Dendritic cell treated with granulocyte-macrophage colony-stimulating factor and Interleukin-4, amounts not matched to agents 40 ng/mL and 50 ng/mL, for 4 days (primary cell): ENCODE measurements around the gene TCN2.
A peak's percentile ranks its signal among the peaks of the same experiment; 100 is the strongest.
"Not testable (repeated sequence)": the region's sequence is repeated elsewhere in the genome, so short reads cannot be mapped to it uniquely, and the experiment has no call there.

Source experiments
- H3K27ac Mint-ChIP-seq: one replicate; pipeline ENCODE4 v1.8.0; 2022; ENCODE audit warnings: mild to moderate bottlenecking, mixed read lengths
- H3K27me3 Mint-ChIP-seq: one replicate; pipeline ENCODE4 v1.8.0; 2022; ENCODE audit warnings: mild to moderate bottlenecking, mixed read lengths
- H3K36me3 Mint-ChIP-seq: one replicate; pipeline ENCODE4 v1.8.0; 2022; ENCODE audit warnings: low read depth, mixed read lengths
- H3K4me1 Mint-ChIP-seq: one replicate; pipeline ENCODE4 v1.8.0; 2022; ENCODE audit warnings: low read depth, mixed read lengths
- H3K4me3 Mint-ChIP-seq: one replicate; pipeline ENCODE4 v1.8.0; 2022; ENCODE audit warnings: mild to moderate bottlenecking, moderate library complexity, mixed read lengths
- H3K9me3 Mint-ChIP-seq: one replicate; pipeline ENCODE4 v1.8.0; 2022; ENCODE audit warnings: mixed read lengths
- intact Hi-C: fragments of 100-400 bp; cut with micrococcal nuclease; formaldehyde crosslinking; loops from one replicate; pipeline ENCODE4 v1.15.0; 2022

The TCN2 gene

DNA sequence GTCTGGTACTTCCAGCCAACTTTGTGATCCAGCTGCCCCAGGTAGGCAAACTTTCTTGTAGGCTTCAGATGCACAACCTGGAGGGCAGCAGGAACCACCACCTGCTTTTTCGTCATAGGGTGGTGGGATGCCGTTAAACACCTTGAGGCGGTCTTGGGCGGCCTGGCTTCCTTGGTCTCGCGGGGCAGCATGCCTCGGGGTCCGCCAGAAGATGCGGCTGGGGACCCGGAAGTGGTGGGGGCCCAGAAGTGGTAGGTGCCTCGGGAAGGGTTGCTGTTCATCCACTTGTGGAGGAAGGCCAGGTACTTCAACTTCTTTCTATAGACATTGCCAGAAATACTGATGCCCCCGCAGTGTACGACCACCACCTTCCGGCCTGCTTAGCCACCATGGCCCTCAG is 47.4 kb downstream of the TCN2 start:
- no peaks in the 10 kb centered on the region for H3K27me3 Mint-ChIP-seq

DNA sequence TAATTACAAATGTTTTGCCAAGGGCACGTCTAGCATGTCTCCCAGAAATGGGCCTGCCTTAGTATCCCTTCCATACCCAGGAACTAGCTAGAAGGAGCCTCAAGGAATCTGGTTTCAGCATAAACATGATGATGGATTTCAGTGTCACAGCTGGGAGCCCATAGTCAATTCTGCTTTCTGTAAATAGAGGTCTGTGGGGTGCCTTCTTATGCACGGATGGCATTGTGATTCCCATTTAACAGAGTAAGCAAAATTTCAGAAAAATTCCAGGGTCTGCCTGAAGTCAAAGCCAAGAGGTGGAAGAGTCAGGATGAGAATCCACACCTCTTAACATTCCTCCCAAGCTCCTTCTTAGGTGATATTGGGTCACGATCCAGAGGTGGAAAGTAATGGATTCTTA is 48.6 kb downstream of the TCN2 start:
- peaks cover 33% of the 10 kb centered on the region for H3K4me1 Mint-ChIP-seq
- peaks cover 31% of the 10 kb centered on the region for H3K36me3 Mint-ChIP-seq
- no peak overlapping the region for H3K27ac Mint-ChIP-seq
- H3K9me3 Mint-ChIP-seq = no peaks in the 10 kb centered on the region
- intact Hi-C loops = no loop called here
- H3K27me3 Mint-ChIP-seq = no peaks in the 10 kb centered on the region
- H3K4me3 Mint-ChIP-seq = no peak overlapping the region

More for the DNA sequence above, 47.4 kb downstream of the TCN2 start:
- H3K4me3 Mint-ChIP-seq = no peak overlapping the region
- H3K4me1 Mint-ChIP-seq = peaks cover 41% of the 10 kb centered on the region
- peaks cover 19% of the 10 kb centered on the region for H3K36me3 Mint-ChIP-seq
- intact Hi-C loops = no loop called here
- no peak overlapping the region for H3K27ac Mint-ChIP-seq
- no peaks in the 10 kb centered on the region for H3K9me3 Mint-ChIP-seq

GRCh38 chr22:30662040-30662439 is 55.1 kb downstream of the TCN2 start:
- no peak overlapping the region for H3K4me3 Mint-ChIP-seq
- peaks cover 33% of the 10 kb centered on the region for H3K4me1 Mint-ChIP-seq
- no peak overlapping the region for H3K27ac Mint-ChIP-seq

DNA sequence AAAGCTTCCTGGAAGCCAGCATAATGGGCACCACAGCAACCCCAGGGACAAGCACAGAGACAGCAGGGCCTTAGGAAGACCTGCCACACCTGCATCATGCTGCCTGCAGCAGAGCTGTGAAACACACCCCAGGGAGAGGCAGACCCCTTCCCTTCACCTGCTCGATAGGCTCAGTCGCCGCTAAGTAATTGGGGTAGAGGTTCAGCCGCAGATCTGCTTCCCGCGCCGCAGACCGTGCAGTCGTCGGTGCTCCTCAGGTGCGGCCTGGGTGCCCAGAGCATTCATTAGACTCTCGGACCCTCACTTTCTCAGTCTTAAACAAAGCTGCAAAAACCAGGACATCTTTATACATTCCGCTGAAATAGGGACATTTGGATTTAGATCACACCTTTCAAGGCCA is 57.8 kb downstream of the TCN2 start:
- Mint-ChIP-seq H3K27me3 (peaks cover 13% of the 10 kb centered on the region), H3K4me1 (peaks cover 42% of the 10 kb centered on the region), H3K36me3 (peaks cover 70% of the 10 kb centered on the region), H3K27ac (no peak overlapping the region), H3K9me3 (no peaks in the 10 kb centered on the region), H3K4me3 (no peak overlapping the region)
- intact Hi-C loops = no loop called here

More at GRCh38 chr22:30662040-30662439, 55.1 kb downstream of the TCN2 start:
- Mint-ChIP-seq H3K9me3 (no peaks in the 10 kb centered on the region), H3K36me3 (peaks cover 76% of the 10 kb centered on the region), H3K27me3 (no peaks in the 10 kb centered on the region)
- intact Hi-C loops = no loop called here

DNA sequence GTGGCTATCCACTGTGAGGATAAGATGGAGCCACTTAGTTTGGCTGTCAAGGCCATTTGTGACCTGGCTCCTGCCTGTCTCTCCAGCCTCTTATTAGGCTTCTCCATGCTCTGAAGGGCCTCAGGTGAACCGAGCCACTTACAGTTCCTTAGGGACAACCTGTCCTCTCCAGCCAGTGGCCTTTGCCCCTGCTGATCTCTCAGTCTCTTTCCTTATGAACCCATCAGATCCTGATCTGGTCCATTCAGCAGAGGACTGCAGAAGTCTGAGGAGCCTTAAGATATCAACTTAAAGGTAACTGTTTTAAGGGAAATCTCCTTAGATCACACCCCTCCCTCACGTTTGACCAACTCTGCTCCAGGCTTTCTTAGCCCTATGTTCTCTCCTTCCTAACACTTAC is 58.3 kb downstream of the TCN2 start:
- Mint-ChIP-seq H3K4me1 (peaks cover 42% of the 10 kb centered on the region), H3K9me3 (no peaks in the 10 kb centered on the region), H3K4me3 (no peak overlapping the region), H3K27me3 (peaks cover 14% of the 10 kb centered on the region), H3K36me3 (peaks cover 65% of the 10 kb centered on the region), H3K27ac (no peak overlapping the region)
- intact Hi-C loops = no loop called here

DNA sequence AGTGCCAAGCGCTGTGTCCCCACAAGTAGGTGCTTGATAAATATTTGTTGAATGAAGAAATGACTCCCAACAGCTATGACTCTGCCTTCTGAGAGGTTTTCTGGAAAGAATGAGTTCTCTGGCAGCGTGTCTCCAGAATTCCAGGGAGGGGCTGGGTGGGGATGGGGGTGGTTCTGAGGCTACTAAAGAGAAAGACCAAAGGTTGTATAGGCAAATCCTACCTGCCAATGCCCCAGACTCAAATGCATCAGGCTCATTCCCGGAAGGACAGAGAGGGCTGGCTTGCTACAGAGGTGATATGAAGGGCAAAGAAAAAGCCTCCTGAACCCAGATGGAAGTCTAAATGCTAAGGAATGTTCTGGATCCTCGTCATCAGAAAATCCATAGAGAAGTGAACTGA is 58.8 kb downstream of the TCN2 start:
- intact Hi-C loops = no loop called here
- Mint-ChIP-seq H3K4me3 (no peak overlapping the region), H3K4me1 (peaks cover 42% of the 10 kb centered on the region), H3K27ac (no peak overlapping the region), H3K27me3 (peaks cover 18% of the 10 kb centered on the region), H3K36me3 (peaks cover 60% of the 10 kb centered on the region), H3K9me3 (no peaks in the 10 kb centered on the region)

DNA sequence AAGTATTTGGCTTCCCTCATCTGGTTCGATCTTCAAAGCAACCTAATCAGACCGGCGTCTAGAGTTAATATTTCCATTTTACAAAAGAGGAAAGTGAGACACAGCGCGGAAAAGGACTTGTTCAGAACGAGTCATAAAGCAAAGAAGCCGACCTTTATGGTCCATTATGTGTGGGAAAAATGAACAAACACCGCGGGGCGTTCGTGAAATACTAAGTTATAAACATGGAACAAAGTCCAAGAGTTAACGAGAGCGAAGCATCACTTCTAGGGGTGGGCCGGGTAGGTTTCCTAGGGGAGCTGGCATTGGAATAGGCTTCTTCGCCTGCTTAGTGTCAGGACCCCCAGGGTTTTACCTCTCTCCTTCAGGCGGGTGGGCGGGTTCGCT is 60.1 kb downstream of the TCN2 start:
- Mint-ChIP-seq H3K4me1 (peaks cover 42% of the 10 kb centered on the region), H3K27ac (peak overlapping the region; percentile 84), H3K27me3 (peaks cover 18% of the 10 kb centered on the region), H3K9me3 (no peaks in the 10 kb centered on the region), H3K4me3 (peak overlapping the region; percentile 91), H3K36me3 (peaks cover 47% of the 10 kb centered on the region)
- intact Hi-C loops = loop anchor here (1.0 kb wide), 1 partner anchor 75 kb away; no protein-coding TSS in a partner anchor

- Mint-ChIP-seq H3K4me1 (peaks cover 47% of the 10 kb centered on the region), H3K36me3 (peaks cover 41% of the 10 kb centered on the region), H3K27ac (peak within 1 kb of the TSS; percentile 84), H3K9me3 (no peaks in the 10 kb centered on the region), H3K27me3 (peaks cover 18% of the 10 kb centered on the region), H3K4me3 (peak within 1 kb of the TSS; percentile 91)
- intact Hi-C loops = loop anchor here (1.0 kb wide), 1 partner anchor 75 kb away; no protein-coding TSS in a partner anchor
These were observed 60.8 kb downstream of the TCN2 start, which contains the start of gene DUSP18 for GRCh38 chr22:30667494-30668385. TSS of gene DUSP18 (minus strand) at chr22:30667875. CDS start at chr22:30664003, 3,872 bp downstream.

- Mint-ChIP-seq H3K4me1 (peaks cover 50% of the 10 kb centered on the region), H3K36me3 (peaks cover 35% of the 10 kb centered on the region), H3K9me3 (no peaks in the 10 kb centered on the region), H3K4me3 (peak overlapping the region; percentile 91), H3K27ac (peak overlapping the region; percentile 84), H3K27me3 (peaks cover 18% of the 10 kb centered on the region)
- intact Hi-C loops = no loop called here
These were observed 61.4 kb downstream of the TCN2 start for GRCh38 chr22:30668386-30668710.

DNA sequence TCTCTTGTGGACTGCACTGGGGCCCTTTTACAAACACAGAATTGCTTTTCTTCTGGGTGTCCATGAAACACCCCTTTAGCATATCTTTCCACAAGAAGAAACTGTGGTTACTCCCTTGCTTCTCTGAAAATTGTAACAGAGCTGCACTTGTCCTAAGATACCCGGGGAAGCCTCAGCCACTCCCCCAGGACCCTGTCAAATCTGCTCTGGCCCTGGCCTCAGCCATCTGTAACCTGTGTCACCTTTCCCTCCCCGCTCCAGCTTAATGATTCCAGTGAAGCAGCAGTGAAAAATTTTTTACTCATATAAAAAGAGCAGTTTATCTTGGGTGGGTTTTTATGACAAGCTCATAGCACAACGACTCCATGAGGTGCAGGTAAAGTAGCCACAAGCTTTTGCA is 64.1 kb downstream of the TCN2 start:
- intact Hi-C loops = no loop called here
- Mint-ChIP-seq H3K36me3 (peaks cover 12% of the 10 kb centered on the region), H3K9me3 (no peaks in the 10 kb centered on the region), H3K4me1 (peaks cover 27% of the 10 kb centered on the region), H3K27ac (no peak overlapping the region), H3K4me3 (no peak overlapping the region), H3K27me3 (peaks cover 22% of the 10 kb centered on the region)

GRCh38 chr22:30673136-30673535 is 66.2 kb downstream of the TCN2 start:
- Mint-ChIP-seq H3K36me3 (no peaks in the 10 kb centered on the region), H3K4me3 (no peak overlapping the region), H3K4me1 (peaks cover 15% of the 10 kb centered on the region), H3K27me3 (peaks cover 28% of the 10 kb centered on the region), H3K9me3 (no peaks in the 10 kb centered on the region), H3K27ac (no peak overlapping the region)
- intact Hi-C loops = no loop called here

DNA sequence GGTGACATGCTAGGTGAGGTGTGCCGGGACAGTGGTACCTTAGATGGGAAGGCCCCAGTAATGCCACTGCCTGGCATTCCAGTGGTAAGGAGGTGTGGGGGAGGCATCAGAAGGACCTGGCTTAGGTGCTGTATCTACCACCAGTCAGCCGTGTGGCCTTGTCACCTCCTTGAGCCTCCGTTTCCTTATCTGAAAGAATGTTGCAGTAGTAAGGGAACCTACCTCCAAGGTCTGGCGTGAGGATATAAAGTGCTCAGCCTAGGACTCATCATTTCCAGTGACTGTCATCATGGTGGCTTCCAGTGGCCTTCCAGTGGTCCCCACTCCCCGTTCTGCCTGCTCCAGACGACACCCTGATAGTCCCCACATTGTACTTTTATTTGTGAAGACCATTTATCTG is 67.5 kb downstream of the TCN2 start:
- H3K4me3 Mint-ChIP-seq = no peak overlapping the region
- H3K27me3 Mint-ChIP-seq = peaks cover 19% of the 10 kb centered on the region
- no peaks in the 10 kb centered on the region for H3K9me3 Mint-ChIP-seq
- H3K36me3 Mint-ChIP-seq = no peaks in the 10 kb centered on the region
- intact Hi-C loops = no loop called here
- H3K4me1 Mint-ChIP-seq = peaks cover 16% of the 10 kb centered on the region
- H3K27ac Mint-ChIP-seq = no peak overlapping the region

DNA sequence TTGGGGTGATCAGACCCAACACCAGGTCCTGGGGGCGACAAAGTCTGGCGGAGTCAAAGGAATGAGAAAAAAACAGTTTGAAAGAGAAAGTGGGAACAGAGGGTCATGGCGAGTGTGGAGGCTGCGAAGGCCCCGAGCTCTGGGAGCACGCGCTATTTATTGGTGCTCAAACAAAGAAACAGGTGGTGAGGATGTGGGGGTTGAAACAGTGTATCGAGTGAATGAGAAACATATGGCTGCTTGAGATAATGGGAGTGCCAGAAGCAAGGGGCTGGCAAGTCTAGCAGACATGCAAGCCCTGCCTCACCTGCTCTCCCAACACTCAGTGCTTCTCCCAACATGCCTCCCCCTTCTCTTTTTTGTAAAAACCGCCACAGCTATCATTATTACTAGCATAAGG is 68.5 kb downstream of the TCN2 start:
- H3K36me3 Mint-ChIP-seq = no peaks in the 10 kb centered on the region
- H3K9me3 Mint-ChIP-seq = no peaks in the 10 kb centered on the region
- peaks cover 17% of the 10 kb centered on the region for H3K27me3 Mint-ChIP-seq
- intact Hi-C loops = no loop called here
- no peak overlapping the region for H3K27ac Mint-ChIP-seq
- no peak overlapping the region for H3K4me3 Mint-ChIP-seq
- H3K4me1 Mint-ChIP-seq = peaks cover 25% of the 10 kb centered on the region

- H3K4me3 Mint-ChIP-seq, H3K9me3 Mint-ChIP-seq, intact Hi-C loops, H3K27ac Mint-ChIP-seq, H3K36me3 Mint-ChIP-seq: not testable (repeated sequence)
- Mint-ChIP-seq H3K4me1 (peaks cover 37% of the 10 kb centered on the region), H3K27me3 (peaks cover 15% of the 10 kb centered on the region)
These were observed 69.6 kb downstream of the TCN2 start for GRCh38 chr22:30676565-30676964.
